GM23338 (cell line): ENCODE data around the gene ITGB3. TPM values are rescaled to one million over a fixed set of nuclear protein-coding genes. Genes with fewer than 3 reads are reported as not detected.
"Not testable (repeated sequence)": the region's sequence is repeated elsewhere in the genome, so short reads cannot be mapped to it uniquely, and the experiment has no call there.

Experiments used
- ATAC-seq: fragments of 200-7000 bp; cut with Tn5 transposase; 3 replicates; pipeline ENCODE4 v1.9.1; 2020
- DNase-seq: peaks from one replicate; pipeline ENCODE4 v3.0.0-alpha.2; 2015; ENCODE audit warnings: low spot score
- H2AFZ ChIP-seq: fragments of 200-600 bp; sonication (generic); 2 replicates; pipeline ENCODE4 v1.8.0; 2016; ENCODE audit warnings: antibody characterized with exemption, mild to moderate bottlenecking, moderate library complexity
- H3F3A ChIP-seq: fragments of 200-600 bp; sonication (generic); replicated peaks from 2 replicates; pipeline ENCODE4 v1.8.0; 2017; ENCODE audit warnings: antibody characterized with exemption, mixed run types, low read depth
- H3K27ac ChIP-seq: fragments of 200-600 bp; sonication (generic); 2 replicates; pipeline ENCODE4 v1.6.1; 2016; ENCODE audit warnings: low read depth
- H3K27me3 ChIP-seq: fragments of 200-600 bp; sonication (generic); 2 replicates; pipeline ENCODE4 v1.8.0; 2016; ENCODE audit warnings: mild to moderate bottlenecking, mixed run types, moderate library complexity; ENCODE audit not compliant: insufficient read depth
- H3K36me3 ChIP-seq: fragments of 200-600 bp; sonication (generic); 2 replicates; pipeline ENCODE4 v1.8.0; 2016; ENCODE audit warnings: mild to moderate bottlenecking; ENCODE audit not compliant: insufficient read depth
- H3K4me1 ChIP-seq: fragments of 200-600 bp; sonication (generic); 2 replicates; pipeline ENCODE4 v1.8.0; 2016; ENCODE audit warnings: mild to moderate bottlenecking, moderate library complexity; ENCODE audit not compliant: insufficient read depth
- H3K4me2 ChIP-seq: fragments of 200-600 bp; sonication (generic); 2 replicates; pipeline ENCODE4 v1.7.1; 2017; ENCODE audit warnings: mixed run types
- H3K4me3 ChIP-seq: fragments of 200-600 bp; sonication (generic); 2 replicates; pipeline ENCODE4 v1.6.1; 2016; ENCODE audit warnings: mixed run types
- H3K79me2 ChIP-seq: fragments of 200-600 bp; sonication (generic); replicated peaks from 2 replicates; pipeline ENCODE4 v1.8.0; 2017; ENCODE audit warnings: mild to moderate bottlenecking; ENCODE audit not compliant: insufficient read depth
- H3K9me2 ChIP-seq: fragments of 200-600 bp; sonication (generic); 2 replicates; pipeline ENCODE4 v1.8.0; 2017; ENCODE audit not compliant: insufficient read depth
- H4K20me1 ChIP-seq: fragments of 200-600 bp; sonication (generic); replicated peaks from 2 replicates; pipeline ENCODE4 v1.8.0; 2017; ENCODE audit warnings: mild to moderate bottlenecking; ENCODE audit not compliant: insufficient read depth
- H3K27ac Mint-ChIP-seq: 2 replicates; pipeline ENCODE4 v1.8.0; 2020; ENCODE audit warnings: inconsistent platforms, mild to moderate bottlenecking, moderate library complexity, mixed read lengths
- H3K27me3 Mint-ChIP-seq: 3 replicates; pipeline ENCODE4 v1.8.0; 2022; ENCODE audit warnings: low read depth, mild to moderate bottlenecking, moderate library complexity, mixed read lengths, inconsistent platforms; ENCODE audit not compliant: insufficient read depth, poor library complexity
- H3K36me3 Mint-ChIP-seq: 3 replicates; pipeline ENCODE4 v1.8.0; 2021; ENCODE audit warnings: low read depth, mild to moderate bottlenecking, inconsistent platforms, moderate library complexity, mixed read lengths
- H3K4me1 Mint-ChIP-seq: 3 replicates; pipeline ENCODE4 v1.8.0; 2020; ENCODE audit warnings: mild to moderate bottlenecking, inconsistent platforms, mixed read lengths
- H3K4me3 Mint-ChIP-seq: 3 replicates; pipeline ENCODE4 v1.8.0; 2021; ENCODE audit warnings: moderate library complexity, mild to moderate bottlenecking, inconsistent platforms, mixed read lengths
- H3K9me3 Mint-ChIP-seq: 3 replicates; pipeline ENCODE4 v1.8.0; 2020; ENCODE audit warnings: moderate library complexity, mild to moderate bottlenecking, inconsistent platforms, mixed read lengths
- CTCF ChIP-seq, 2 experiments: fragments of 200-600 bp in 1 of 2; sonication (generic) in 1 of 2; conservative IDR thresholded peaks; 2 replicates each; pipeline versions ENCODE4 v1.5.1 to v1.6.1; 2016 to 2017; ENCODE audit warnings: antibody characterized with exemption in 2 of 2, low read depth in 2 of 2, mild to moderate bottlenecking in 2 of 2, moderate library complexity in 1 of 2
- EZH2 ChIP-seq: fragments of 200-600 bp; sonication (generic); IDR thresholded peaks from one replicate; pipeline ENCODE4 v1.8.0; 2017; ENCODE audit warnings: antibody characterized with exemption, mild to moderate bottlenecking, low read depth; ENCODE audit not compliant: unreplicated experiment
- EZH2phosphoT487 ChIP-seq: fragments of 200-600 bp; sonication (generic); IDR thresholded peaks from one replicate; pipeline ENCODE4 v1.8.1; 2018; ENCODE audit warnings: antibody characterized with exemption; ENCODE audit not compliant: unreplicated experiment
- JUNB ChIP-seq: IDR thresholded peaks from one replicate; pipeline ENCODE4 v1.6.1; 2016; ENCODE audit warnings: antibody characterized with exemption; ENCODE audit not compliant: unreplicated experiment
- STAT1 ChIP-seq: IDR thresholded peaks from one replicate; pipeline ENCODE4 v1.6.1; 2016; ENCODE audit warnings: antibody characterized with exemption; ENCODE audit not compliant: unreplicated experiment
- ZNF331 ChIP-seq: fragments of 250-450 bp; sonication (Bioruptor Pico); IDR thresholded peaks from 2 replicates; pipeline ENCODE4 v1.5.0; 2020; ENCODE audit warnings: low read depth, mild to moderate bottlenecking, moderate library complexity
- ZNF462 ChIP-seq: fragments of 250-450 bp; sonication (Bioruptor Pico); IDR thresholded peaks from 2 replicates; pipeline ENCODE4 v1.5.0; 2020; ENCODE audit warnings: mild to moderate bottlenecking, moderate library complexity
- polyA plus RNA-seq: library from polyadenylated mRNA; unstranded; fragments of >200 nt; fragmentation: Nextera tagmentation; extraction: Ambion mirVana; gene quantifications from 2 replicates; pipeline ENCODE4 v1.2.1, GENCODE V29; 2016
- total RNA-seq: library from RNA; depleted of rRNA; stranded (reverse); fragments of >200 nt; shearing (Covaris generic); gene quantifications from 2 replicates; pipeline ENCODE4 v1.2.3, GENCODE V29; 2014
- TF ChIP-seq, protein P1 (sequence below): IDR thresholded peaks from one replicate; pipeline ENCODE4 v1.6.1; 2018; ENCODE audit warnings: antibody characterized with exemption; ENCODE audit not compliant: unreplicated experiment

ITGB3 gene
- total and polyA plus RNA-seq, 2 experiments from 2014 or later, result 0.52 TPM; not detected in 1

GRCh38 chr17:47224077-47224476, 29.6 kb upstream of the ITGB3 start:
- not testable (repeated sequence) for H3K27me3 ChIP-seq, H4K20me1 ChIP-seq, H3K36me3 ChIP-seq, H3K79me2 ChIP-seq, H2AFZ ChIP-seq, H3K9me2 ChIP-seq, H3K27ac ChIP-seq, H3K4me3 ChIP-seq, H3K27ac Mint-ChIP-seq, H3K4me3 Mint-ChIP-seq, H3F3A ChIP-seq, H3K36me3 Mint-ChIP-seq, H3K4me2 ChIP-seq, ATAC-seq, DNase-seq
- Mint-ChIP-seq H3K27me3 (peaks cover 17% of the 10 kb centered on the region), H3K9me3 (peaks cover 16% of the 10 kb centered on the region), H3K4me1 (peaks cover 16% of the 10 kb centered on the region)
- peaks cover 13% of the 10 kb centered on the region for H3K4me1 ChIP-seq

- H2AFZ ChIP-seq, result no peak overlapping the region
- no peaks in the 10 kb centered on the region for H4K20me1 ChIP-seq
- H3K36me3 ChIP-seq, result no peaks in the 10 kb centered on the region
- Mint-ChIP-seq H3K4me3 (no peak overlapping the region), H3K4me1 (peaks cover 16% of the 10 kb centered on the region), H3K27ac (no peak overlapping the region), H3K27me3 (peaks cover 14% of the 10 kb centered on the region), H3K9me3 (peaks cover 16% of the 10 kb centered on the region), H3K36me3 (peaks cover 7% of the 10 kb centered on the region; the same call in 2 of the 3 replicates)
- ATAC-seq, result no peak
- peaks cover 15% of the 10 kb centered on the region for H3K4me1 ChIP-seq
- no peak overlapping the region for H3K4me2 ChIP-seq
- no peak overlapping the region for H3K27ac ChIP-seq
- no peak overlapping the region for H3K4me3 ChIP-seq
- H3F3A ChIP-seq, result no peaks in the 10 kb centered on the region
- H3K9me2 ChIP-seq, result no peaks in the 10 kb centered on the region
- no peaks in the 10 kb centered on the region for H3K79me2 ChIP-seq
- DNase-seq, result no peak
- TF ChIP-seq STAT1, result no peak
- TF ChIP-seq ZNF462 (CRISPR knock-in tag), result no peak
- TF ChIP-seq, protein P1, sequence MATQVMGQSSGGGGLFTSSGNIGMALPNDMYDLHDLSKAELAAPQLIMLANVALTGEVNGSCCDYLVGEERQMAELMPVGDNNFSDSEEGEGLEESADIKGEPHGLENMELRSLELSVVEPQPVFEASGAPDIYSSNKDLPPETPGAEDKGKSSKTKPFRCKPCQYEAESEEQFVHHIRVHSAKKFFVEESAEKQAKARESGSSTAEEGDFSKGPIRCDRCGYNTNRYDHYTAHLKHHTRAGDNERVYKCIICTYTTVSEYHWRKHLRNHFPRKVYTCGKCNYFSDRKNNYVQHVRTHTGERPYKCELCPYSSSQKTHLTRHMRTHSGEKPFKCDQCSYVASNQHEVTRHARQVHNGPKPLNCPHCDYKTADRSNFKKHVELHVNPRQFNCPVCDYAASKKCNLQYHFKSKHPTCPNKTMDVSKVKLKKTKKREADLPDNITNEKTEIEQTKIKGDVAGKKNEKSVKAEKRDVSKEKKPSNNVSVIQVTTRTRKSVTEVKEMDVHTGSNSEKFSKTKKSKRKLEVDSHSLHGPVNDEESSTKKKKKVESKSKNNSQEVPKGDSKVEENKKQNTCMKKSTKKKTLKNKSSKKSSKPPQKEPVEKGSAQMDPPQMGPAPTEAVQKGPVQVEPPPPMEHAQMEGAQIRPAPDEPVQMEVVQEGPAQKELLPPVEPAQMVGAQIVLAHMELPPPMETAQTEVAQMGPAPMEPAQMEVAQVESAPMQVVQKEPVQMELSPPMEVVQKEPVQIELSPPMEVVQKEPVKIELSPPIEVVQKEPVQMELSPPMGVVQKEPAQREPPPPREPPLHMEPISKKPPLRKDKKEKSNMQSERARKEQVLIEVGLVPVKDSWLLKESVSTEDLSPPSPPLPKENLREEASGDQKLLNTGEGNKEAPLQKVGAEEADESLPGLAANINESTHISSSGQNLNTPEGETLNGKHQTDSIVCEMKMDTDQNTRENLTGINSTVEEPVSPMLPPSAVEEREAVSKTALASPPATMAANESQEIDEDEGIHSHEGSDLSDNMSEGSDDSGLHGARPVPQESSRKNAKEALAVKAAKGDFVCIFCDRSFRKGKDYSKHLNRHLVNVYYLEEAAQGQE, result no peak
- no peak for TF ChIP-seq EZH2
- TF ChIP-seq ZNF331 (CRISPR knock-in tag), result no peak
- TF ChIP-seq JUNB, result no peak
- no peak for TF ChIP-seq CTCF (conservative IDR thresholded peaks at IDR 0.05; ENCODE audit: low read depth in 2 of 2)
- no peak for TF ChIP-seq EZH2phosphoT487
- H3K27me3 ChIP-seq, result peaks cover under 1% of the 10 kb centered on the region; the same call in 1 of the 2 replicates
These were observed 28.7 kb upstream of the ITGB3 start for GRCh38 chr17:47224966-47225365.
